Gastrocnemius medialis (tissue), 4 donors: ENCODE results near the gene PI4KA.

Source experiments
- POLR2A ChIP-seq, 2 donors: fragments of 450-650 bp; IDR thresholded peaks; one replicate each; pipeline ENCODE4 v1.6.1; 2017; ENCODE audit warnings: antibody characterized with exemption in 2 of 2, mild to moderate bottlenecking in 2 of 2, moderate library complexity in 2 of 2
- TF ChIP-seq, protein P1 (sequence below), 5 experiments: fragments of 450-650 bp in 3 of 5; fragments of 200-600 bp in 2 of 5; sonication (generic) in 2 of 5; IDR thresholded peaks in 4 of 5; conservative IDR thresholded peaks in 1 of 5; 1 replicate in 4 of 5; 2 replicates in 1 of 5; pipeline ENCODE4 v1.5.1; 2016 to 2019; ENCODE audit warnings: antibody characterized with exemption in 5 of 5, mild to moderate bottlenecking in 3 of 5, moderate library complexity in 3 of 5

GRCh38 chr22:20663137-20663828 is 195.3 kb downstream of the PI4KA start:
- TF ChIP-seq, protein P1, sequence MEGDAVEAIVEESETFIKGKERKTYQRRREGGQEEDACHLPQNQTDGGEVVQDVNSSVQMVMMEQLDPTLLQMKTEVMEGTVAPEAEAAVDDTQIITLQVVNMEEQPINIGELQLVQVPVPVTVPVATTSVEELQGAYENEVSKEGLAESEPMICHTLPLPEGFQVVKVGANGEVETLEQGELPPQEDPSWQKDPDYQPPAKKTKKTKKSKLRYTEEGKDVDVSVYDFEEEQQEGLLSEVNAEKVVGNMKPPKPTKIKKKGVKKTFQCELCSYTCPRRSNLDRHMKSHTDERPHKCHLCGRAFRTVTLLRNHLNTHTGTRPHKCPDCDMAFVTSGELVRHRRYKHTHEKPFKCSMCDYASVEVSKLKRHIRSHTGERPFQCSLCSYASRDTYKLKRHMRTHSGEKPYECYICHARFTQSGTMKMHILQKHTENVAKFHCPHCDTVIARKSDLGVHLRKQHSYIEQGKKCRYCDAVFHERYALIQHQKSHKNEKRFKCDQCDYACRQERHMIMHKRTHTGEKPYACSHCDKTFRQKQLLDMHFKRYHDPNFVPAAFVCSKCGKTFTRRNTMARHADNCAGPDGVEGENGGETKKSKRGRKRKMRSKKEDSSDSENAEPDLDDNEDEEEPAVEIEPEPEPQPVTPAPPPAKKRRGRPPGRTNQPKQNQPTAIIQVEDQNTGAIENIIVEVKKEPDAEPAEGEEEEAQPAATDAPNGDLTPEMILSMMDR (IDR thresholded peaks at IDR 0.05 in 4 of 5, conservative IDR thresholded peaks at IDR 0.05 in 1 of 5) = no peak
- no peak for TF ChIP-seq POLR2A (IDR thresholded peaks at IDR 0.05)
